Stimulated activated CD8-positive, alpha-beta memory T cell treated with anti-CD3 and anti-CD28 coated beads, Interleukin-12 subunit alpha, Interleukin-12 subunit beta, amount 100 ng/mL, for 24 hours (primary cell): ENCODE measurements around the gene ANXA7.

Experiments
- DNase-seq: peaks from one replicate; pipeline ENCODE4 v3.0.0-alpha.2; 2020; ENCODE audit errors: extremely low read depth

ANXA7 gene

GRCh38 chr10:73413528-73414229 is at the start of gene ANXA7:
ANXA7 (minus strand) TSS chr10:73414058; CDS start chr10:73400856, 13,202 bp downstream.
- peak; percentile 94 for DNase-seq

GRCh38 chr10:73460897-73461296 is 47.0 kb upstream of the ANXA7 start:
- no peak for DNase-seq

GRCh38 chr10:73459683-73460314 is 45.9 kb upstream of the ANXA7 start:
- no peak for DNase-seq

- DNase-seq = no peak
These were observed 42.5 kb upstream of the ANXA7 start for GRCh38 chr10:73456187-73456890.

GRCh38 chr10:73449113-73449512 is 35.3 kb upstream of the ANXA7 start:
- DNase-seq = no peak

GRCh38 chr10:73448384-73448783 is 34.5 kb upstream of the ANXA7 start:
- no peak for DNase-seq

- DNase-seq = no peak
These were observed 33.1 kb upstream of the ANXA7 start for GRCh38 chr10:73446926-73447325.

- DNase-seq = no peak
These were observed 30.6 kb upstream of the ANXA7 start for GRCh38 chr10:73444457-73444856.

- DNase-seq = no peak
These were observed 25.9 kb upstream of the ANXA7 start for GRCh38 chr10:73439605-73440312.

- DNase-seq = no peak
These were observed 25.2 kb upstream of the ANXA7 start for GRCh38 chr10:73439055-73439454.

GRCh38 chr10:73433538-73433867 is 19.6 kb upstream of the ANXA7 start, which contains the start of gene MSS51:
MSS51 (minus strand) TSS chr10:73433561; CDS start chr10:73428284, 5,277 bp downstream.
- no peak for DNase-seq

GRCh38 chr10:73432646-73433537 is 19.0 kb upstream of the ANXA7 start:
- DNase-seq = no peak

- no peak for DNase-seq
These were observed 12.5 kb upstream of the ANXA7 start for GRCh38 chr10:73426318-73426717.

- DNase-seq = no peak
These were observed 10.6 kb upstream of the ANXA7 start for GRCh38 chr10:73424478-73424877.

GRCh38 chr10:73423309-73423708 is 9.5 kb upstream of the ANXA7 start:
- DNase-seq = no peak

GRCh38 chr10:73416571-73416970 is 2.7 kb upstream of the ANXA7 start:
- DNase-seq = no peak

GRCh38 chr10:73414230-73414945 is 530 bp upstream of the ANXA7 start:
- DNase-seq = no peak

GRCh38 chr10:73413108-73413527 is 740 bp downstream of the ANXA7 start:
- no peak for DNase-seq

GRCh38 chr10:73410897-73411296 is 3.0 kb downstream of the ANXA7 start:
- DNase-seq = no peak

- no peak for DNase-seq
These were observed 4.8 kb downstream of the ANXA7 start for GRCh38 chr10:73408978-73409521.
